Measurements from ENCODE around the gene NVL.

GRCh38 chr1:224266105-224266914, 63.7 kb downstream of the NVL start:
- TF ChIP-seq, protein P1, sequence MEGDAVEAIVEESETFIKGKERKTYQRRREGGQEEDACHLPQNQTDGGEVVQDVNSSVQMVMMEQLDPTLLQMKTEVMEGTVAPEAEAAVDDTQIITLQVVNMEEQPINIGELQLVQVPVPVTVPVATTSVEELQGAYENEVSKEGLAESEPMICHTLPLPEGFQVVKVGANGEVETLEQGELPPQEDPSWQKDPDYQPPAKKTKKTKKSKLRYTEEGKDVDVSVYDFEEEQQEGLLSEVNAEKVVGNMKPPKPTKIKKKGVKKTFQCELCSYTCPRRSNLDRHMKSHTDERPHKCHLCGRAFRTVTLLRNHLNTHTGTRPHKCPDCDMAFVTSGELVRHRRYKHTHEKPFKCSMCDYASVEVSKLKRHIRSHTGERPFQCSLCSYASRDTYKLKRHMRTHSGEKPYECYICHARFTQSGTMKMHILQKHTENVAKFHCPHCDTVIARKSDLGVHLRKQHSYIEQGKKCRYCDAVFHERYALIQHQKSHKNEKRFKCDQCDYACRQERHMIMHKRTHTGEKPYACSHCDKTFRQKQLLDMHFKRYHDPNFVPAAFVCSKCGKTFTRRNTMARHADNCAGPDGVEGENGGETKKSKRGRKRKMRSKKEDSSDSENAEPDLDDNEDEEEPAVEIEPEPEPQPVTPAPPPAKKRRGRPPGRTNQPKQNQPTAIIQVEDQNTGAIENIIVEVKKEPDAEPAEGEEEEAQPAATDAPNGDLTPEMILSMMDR (IDR thresholded peaks at IDR 0.05) = no peak
- TF ChIP-seq POLR2A (IDR thresholded peaks at IDR 0.05) = no peak
